HG02759 (cell line): ENCODE results near the gene ZFHX3.

Experiments used
- ATAC-seq: cut with Tn5 transposase; IDR thresholded peaks from one replicate; pipeline ENCODE4 v1.9.1; 2021; ENCODE audit warnings: mild to moderate bottlenecking, moderate library complexity; ENCODE audit not compliant: unreplicated experiment

Gene ZFHX3

DNA sequence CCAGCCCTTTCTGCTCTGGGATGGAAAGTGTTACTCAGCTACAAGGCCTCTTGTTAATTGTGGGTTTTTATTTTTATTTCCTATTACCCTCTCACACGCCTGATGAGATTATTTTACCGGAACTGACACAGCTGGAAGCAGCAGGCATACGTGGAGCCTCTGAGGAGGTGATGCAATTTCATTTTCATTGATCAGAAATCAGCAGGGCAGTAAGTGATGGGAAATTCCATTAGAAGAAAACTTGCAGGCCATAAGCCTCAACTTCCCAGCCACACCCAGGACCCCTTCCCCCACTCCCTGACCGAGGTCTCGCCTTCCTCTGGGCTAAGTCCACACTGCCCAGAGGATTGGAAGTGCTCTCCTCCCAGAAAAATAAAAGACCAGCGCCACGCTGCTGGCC is 69.7 kb downstream of the ZFHX3 start:
- ATAC-seq = no peak

DNA sequence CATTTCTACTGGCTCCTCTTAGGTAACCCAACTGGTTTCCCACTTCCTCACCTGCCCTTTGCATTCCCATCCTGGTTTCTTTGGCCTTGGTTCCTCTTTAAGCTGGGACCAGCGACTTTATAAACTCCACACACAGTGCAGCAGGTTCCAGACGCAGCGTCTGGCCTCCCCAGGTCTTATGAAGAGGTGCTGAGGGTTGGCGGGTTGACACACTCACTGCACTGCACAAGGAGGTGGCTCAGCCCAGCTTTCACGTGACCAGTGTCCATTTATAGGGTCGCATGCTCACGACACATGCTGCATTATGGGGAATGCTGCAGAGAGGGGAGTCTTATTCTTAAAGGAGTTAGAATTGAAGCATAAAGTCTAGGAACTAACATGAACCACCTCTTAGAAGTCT is 70.8 kb downstream of the ZFHX3 start:
- no peak for ATAC-seq

DNA sequence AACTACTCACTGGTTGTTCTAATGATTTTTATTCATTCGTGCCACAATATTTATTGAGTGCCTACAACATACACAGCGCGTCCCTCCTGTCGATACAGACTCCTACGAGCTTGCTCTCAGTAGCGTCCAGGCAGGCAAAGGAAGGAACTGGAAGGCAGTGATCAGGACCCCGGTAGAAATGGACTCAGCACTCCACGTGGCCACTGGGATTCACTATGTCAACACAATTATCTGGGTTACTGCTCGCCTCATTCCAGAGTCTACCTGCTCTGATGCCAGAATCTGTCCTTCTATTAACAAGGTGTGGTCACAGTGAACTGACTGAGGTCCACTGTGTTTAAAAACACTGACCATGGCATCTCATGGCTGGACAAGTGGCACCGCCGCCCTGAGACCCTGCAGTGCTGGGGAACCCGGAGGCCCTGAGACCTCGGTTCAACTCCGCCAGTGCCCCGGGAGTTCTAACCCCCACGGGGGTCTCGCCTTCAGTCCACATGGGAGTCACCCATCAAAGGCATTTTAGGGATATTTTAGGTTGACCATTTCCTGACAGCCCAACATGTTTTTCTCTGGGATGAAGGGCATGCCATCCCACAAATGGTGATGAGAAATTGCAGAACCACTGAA is 71.4 kb downstream of the ZFHX3 start:
- no peak for ATAC-seq

DNA sequence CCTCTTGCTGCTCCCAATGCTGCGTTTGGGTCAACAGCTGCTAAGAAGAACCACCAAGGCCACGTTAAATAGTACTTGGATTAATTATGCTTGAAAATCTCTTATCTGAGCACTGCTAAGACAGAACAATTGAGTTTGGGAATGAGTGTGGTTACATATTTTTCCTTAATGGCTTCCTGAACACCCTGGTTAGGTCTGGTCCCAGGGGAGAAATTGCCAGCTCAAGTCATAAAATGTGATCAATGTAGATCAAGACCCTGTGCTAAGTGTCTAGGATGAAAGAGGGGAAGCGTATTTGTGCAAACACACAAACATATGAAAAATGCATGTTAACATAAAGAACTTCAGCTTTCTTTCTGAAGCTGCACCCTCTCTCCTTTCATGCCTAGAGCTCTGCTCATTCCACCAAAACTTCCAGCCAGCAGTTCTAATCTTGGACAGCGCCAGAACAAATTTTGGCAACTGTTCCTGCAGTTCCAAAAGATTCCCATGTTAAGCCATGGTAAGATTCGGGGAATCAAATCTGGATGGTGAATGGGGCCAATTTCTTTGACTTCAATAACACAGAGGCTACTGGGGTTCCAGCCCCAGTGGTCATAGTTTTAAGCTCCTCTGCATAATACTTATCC is 72.0 kb downstream of the ZFHX3 start:
- no peak for ATAC-seq

DNA sequence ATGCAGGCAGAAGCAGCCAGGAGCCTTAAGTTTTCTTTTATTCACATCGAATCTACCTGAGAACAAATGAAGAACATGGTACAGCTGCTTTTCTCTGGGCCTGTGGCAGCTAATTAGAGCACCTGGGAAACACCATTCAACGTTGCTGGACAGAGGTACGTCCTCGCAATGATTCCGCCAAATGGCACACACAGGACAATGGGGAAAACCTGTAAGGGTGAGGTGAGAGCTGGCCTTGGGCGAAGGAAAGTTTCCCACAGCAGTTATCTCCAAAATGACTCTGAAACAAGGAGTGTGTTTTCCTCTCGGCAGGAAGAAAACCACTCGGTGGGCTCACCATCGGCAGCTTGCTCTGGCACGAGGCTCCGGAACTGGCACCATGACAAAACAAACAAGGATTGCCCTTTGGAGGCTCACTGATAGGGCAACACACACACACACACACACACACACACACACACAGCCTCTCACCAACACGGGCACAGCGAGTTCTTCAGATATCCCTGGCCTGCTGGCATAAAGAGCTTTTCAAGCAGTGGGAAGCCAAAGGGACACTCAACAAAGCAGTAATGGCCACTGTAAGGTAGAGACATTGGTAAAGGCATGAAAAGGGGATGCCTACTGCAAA is 73.7 kb downstream of the ZFHX3 start:
- no peak for ATAC-seq

DNA sequence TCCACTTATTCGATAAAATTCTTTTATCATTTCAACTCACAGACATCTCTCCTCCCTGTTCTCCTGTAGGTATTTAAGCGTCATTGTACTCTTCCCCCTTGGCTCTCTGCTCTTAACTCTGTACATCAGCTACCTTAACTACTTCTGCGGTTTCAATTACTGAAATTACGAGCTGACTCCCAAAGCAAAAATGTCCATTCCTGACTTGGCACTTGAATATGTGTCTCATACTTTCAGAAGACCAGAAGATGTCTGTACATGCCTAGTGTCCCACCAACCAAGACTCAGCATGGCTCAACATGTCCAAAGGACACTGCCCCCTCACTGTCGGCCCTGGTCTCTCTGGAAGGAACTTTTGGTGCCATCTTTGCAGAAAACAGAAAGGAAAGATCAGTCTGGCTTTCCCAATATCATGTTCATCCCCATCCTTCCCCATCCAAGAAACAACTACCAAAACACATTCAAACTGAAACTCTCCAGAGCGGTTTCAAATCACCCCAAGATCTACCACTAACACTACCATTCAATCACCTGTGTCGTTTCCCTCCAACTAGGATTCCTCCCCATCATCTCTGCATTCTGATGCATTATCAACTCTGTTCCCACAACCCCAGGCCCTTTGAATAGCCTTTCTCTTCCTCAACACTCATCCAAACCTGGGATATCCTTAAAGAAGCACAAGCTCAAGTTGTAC is 74.9 kb downstream of the ZFHX3 start:
- ATAC-seq = no peak

DNA sequence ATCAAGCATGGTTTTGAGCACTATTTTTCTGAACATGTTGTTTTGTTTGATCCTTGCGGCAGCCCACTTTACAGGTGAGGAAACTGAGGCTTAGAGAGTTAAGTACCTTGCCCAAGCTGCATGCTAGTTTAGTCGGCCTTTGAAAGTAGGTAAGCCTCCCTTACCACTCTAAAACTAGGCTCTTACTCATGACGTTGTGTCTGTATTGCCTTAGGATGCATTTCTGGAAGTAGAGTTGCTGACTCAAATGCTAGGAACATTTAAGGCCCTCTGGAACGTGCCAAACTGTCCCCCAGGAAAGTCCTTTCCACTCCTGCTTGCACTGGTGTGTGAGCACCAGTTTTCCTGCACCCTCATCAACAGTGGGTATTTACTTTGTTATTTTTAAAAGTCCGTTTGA is 76.6 kb downstream of the ZFHX3 start:
- no peak for ATAC-seq

DNA sequence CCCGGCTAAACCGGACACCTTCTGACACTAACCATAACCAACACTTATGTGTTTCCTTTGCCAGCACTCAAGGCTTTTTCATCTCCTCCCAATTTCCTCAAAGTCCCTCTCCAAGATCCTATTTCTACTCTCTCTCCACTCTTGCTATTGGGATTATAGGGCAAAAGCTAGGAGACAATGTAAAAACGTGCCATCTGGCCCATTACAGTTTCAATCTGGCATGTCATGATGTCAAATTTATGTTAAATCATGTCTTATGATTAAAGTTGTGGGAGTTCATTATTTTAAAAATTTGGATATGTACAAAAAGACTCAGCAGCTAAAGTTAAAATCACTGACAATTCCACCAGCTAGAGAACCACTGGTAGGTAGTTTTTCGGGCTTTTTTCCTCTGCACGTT is 77.3 kb downstream of the ZFHX3 start:
- no peak for ATAC-seq

DNA sequence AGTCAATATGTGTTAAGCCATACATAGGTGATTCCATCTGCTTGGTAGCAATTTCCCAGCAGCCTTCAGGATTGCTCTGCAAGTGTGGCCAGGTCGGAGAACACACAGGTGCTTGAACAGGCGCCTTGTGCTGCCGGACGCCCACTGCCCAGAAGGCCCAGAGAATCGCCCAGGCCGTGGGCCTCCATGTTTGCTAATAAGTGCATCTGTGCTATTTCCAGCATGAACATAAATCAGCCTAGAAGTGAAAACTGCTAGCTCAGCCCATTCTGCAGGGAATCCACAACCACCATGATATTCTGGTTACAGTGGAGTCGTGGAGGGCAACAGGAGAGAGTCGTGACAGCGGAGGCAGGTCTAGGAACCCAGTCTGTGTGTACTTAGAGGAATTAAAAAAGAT is 78.1 kb downstream of the ZFHX3 start:
- ATAC-seq = no peak

DNA sequence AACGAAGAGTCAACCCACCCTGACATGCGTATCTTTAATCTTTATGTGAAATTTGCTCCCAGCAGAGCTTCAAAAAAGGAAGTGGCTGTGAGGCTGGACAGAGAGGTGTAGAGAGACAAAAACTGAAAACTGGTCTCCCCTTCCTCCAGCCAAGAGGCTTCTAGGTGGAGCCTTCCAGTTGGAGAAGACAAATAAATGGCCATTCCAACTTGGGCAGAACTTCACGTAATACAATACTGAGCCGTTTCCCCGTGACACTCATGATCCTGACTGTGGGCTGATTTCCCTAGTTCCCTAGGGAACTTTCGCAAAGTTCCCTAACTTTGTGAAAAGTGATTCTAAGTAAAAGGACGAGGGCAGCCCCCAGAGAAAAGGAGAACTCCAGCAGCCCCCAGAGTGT is 78.8 kb downstream of the ZFHX3 start:
- no peak for ATAC-seq

DNA sequence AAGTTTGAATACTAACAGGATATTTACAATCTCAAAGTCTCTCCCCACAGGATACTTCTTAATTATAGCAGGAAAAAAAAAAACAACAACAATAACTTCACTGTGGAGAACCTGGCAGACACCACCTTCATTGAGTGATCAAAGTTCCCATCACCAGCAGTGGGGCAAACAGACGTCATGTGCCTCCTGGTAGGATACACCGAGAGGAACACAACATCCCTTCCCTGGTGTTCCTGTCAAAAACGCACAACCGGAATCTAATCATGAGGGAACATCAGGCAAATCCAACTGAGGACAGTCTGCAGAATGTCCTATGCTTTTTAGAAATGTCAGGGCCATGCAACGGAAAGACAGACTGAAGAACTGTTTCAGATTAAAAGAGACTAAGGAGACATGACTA is 80.0 kb downstream of the ZFHX3 start:
- no peak for ATAC-seq

DNA sequence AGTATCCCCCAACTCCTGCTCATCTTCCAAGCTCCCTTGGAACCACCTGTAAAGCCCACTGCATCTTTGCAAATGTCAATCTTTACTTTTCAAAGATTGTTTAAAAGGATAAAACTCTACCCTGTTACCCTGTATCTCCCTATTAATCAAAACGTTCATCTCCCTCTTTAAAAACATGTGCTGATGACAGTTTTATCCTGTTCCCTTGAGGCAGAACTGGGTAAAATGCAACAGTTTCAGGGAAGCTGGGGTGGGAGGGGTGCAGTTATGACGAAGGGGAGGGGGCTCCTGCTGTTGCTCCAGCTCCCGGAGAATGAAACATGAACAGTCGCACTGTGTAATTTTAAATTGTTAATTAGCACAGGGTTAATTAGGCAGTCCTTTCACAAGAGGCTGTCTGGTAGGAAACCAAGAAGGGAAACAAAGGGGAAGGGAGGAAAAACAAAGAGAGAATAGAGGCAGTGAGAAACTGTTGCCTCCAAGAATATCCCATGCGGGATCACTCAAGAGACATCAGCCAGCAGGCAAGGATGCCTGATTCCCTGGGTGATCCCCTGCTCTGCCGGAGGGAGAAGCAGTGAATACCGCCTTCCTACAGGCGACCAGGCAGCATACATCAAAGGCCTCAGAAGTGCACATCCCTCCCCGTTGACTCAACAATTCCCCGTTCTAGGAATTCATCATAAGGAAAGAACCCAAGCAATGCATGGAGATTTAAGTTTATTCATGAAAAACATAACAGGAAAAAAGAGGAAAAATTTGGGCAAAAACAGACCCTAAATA is 84.2 kb downstream of the ZFHX3 start:
- no peak for ATAC-seq

DNA sequence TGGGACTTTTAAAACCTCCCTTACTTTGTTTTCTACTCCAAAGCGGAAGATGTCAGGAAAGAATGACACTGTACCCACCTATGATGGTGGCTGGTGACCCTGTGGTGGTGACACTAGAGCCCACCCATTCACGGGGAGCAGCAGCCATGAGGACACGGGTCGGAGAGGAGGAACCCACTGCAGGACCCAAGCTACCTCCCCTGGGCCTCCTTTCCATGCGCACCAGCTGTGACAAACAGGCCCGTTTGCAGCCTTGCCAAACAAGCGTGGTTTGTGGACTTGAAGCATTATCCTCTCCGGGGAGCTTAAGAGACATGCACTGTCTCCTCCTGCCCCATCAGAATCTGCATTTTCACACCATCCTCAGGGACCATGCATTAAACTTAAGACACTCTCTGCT is 85.6 kb downstream of the ZFHX3 start:
- no peak for ATAC-seq

DNA sequence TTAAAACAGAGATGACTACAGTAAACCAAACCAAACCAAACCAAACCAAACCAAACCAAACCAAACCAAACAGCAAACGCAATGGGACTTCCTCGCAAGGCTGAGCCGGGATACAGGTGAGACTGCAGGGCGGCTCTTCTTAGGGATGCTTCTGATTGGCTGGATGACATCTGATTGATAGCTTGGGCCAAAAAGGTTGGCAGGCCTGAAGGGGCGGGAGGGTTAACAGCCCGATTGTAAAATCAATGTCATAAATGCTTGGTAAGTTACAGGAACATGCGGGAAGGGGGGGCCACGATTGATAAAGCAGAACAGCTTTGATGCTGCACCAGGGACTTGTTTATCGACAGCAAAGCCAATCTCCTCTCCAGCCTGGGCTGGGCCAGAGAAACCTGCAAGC is 86.1 kb downstream of the ZFHX3 start:
- ATAC-seq = no peak

DNA sequence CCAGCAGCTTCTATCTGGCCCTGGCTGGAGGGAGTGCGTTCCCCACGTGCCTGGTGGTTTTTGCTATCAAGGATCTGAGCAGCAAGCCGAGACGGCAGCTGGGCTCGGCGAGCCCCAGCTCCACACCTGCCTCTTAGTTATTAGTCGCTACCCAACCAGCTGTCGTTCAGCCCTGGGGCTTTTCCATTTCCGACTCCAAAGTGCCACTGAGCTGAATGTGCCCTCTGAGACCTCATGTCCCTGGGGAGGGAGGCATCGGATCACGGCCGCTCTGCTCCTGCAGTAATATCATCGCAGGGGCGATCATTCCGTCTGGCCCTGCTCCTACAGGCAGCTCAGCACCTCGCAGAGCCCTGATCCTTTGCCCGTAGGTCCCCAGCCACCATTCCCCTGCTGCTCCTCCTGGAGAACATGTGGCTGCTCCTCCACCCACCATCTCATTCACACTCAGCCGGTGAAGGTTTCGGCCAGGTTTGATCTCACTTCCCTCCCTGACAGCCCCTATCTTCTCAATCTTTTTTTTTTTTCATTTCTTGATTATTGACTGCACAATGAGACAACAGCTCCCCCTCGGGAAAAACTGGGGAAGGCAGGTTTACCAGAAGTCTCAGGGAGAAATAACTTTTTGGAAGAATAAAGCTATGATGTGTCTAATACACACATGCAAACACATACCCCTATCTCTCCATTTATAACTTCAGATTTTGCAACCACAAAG is 86.7 kb downstream of the ZFHX3 start:
- no peak for ATAC-seq

DNA sequence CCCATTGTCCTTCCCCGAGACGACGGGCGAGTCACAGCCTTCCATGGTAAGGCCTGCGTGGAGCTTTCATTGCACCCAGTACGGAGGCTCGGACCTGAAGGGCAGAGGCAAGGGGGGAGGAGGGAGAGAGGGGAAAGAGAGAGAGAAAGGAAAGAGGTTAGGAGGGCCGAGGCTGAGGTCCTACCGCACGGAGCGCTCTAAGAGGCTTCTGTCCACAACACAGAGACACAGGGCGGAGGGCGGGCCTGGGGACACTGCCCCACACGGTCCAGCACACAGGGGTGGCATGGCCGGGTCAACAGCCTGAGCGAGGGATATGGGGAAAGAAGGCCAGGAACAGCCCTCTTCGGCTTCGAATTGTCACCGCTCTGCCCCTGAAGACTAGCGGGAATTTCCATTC is 87.8 kb downstream of the ZFHX3 start:
- ATAC-seq = no peak

DNA sequence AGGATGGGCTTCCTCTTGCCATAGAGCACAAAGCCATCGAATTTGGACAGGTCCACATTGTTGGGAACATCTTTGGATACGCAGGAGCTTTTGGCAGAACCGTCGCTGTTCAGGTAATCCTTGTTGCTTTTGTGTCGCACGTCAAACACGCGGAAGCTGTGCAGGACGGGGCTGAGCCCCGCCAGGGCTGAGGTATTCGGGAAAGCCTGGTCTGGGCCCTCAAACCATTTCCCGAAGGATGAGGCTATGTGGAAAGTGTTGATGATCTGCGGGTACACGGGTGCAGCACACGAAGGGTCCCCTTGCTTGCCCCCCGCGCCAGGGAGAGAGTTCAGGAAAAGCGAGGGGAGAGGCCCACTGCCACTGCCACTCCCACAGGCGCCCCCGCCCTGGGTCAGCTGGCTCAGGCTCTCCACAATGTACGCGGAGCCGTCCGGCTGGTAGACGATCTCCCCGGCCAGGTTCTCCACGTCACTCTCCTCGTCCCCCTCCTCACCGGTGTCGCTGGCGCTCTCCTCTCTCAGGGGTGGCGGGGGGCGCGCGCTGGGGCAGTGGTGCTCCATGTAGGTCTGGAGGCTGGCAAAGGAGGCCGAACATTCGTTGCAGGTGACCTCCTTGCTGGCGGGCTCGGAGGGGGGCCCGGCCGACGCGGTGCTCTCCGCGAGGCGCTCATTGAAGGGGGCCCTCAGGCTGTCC is 88.5 kb downstream of the ZFHX3 start:
- no peak for ATAC-seq

DNA sequence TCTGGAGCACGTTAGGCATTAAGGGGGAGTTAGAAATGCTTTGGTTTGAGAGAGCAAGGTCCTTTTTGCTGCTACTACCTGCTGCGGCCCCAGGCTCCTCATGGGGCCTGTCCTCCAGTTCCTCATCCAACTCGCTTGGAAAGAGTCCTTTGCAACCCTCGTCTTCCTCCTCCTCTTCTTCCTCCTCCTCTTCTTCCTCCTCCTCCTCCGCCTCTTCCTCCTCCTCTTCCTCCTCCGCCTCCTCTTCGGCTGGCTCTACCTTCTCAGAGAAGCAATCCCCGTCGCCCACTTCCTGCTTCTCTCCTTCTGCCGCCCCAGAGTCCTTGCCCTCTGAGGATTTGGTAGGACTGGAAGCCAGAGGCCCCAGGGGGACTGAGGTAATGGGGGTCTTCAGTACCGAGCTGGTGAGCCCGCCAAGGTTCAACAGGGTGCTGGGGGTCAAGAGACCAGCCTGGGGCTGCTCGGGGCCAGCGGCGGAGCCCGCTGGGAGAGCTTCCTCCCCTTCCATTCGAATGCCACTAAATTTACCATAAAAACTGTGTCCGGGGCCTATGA is 89.3 kb downstream of the ZFHX3 start:
- ATAC-seq = no peak

DNA sequence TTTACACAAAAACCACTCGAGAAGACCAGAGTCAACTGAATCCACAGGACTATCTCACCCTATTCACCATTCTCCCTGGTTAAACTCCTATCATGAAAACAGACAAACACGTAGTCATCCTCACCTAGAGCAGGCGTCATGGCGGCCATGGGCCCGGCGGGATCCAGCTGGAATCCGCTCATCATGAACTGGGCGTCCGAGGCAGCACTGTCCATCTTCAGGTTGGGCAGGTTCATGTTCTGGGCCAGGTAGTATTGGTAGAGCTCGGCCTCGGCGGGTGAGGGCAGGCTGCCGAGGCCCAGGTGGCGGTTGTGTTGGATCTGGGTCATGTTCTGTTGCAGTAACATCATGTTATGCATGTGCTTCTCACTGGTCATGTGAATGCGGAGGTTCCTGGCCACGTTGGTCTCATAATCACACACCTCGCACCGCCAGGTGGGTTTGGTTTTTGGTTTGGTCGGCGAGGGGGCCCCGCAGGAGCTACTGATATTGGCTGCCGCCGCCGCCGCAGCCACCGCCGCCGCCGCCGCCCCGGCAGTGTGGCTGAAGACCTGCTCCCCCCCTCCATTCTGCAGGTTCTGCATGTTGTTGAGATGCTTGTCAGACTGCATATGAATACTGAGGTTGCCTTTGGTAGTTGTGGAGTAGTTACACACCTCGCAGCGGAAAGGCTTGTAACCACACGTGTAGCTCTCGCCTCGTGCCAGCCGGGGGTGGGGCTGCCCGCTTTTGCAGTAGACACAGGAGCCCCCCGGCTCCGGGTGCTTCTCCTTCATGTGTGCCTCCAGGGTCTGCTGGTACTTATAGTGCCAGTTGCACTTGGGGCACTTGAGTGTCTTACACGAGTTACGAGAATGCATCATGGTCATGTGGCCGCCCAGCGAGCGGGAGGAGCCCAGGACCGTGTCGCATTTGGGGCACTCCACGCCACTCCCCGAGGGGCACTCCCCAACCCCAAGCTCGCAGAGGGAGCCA is 90.3 kb downstream of the ZFHX3 start:
- no peak for ATAC-seq
